GM19455 (cell line): ENCODE measurements around the gene GCDH.
A peak's percentile ranks its signal among the peaks of the same experiment; 100 is the strongest.
"Not testable (repeated sequence)": the region's sequence is repeated elsewhere in the genome, so short reads cannot be mapped to it uniquely, and the experiment has no call there.

Experiments used
- ATAC-seq: cut with Tn5 transposase; IDR thresholded peaks from one replicate; pipeline ENCODE4 v1.9.1; 2021; ENCODE audit not compliant: unreplicated experiment

GCDH gene

GRCh38 chr19:12872255-12872654 lies 18.7 kb upstream of the GCDH start:
- no peak for ATAC-seq

GRCh38 chr19:12872941-12873890 lies 17.7 kb upstream of the GCDH start:
- no peak for ATAC-seq

DNA sequence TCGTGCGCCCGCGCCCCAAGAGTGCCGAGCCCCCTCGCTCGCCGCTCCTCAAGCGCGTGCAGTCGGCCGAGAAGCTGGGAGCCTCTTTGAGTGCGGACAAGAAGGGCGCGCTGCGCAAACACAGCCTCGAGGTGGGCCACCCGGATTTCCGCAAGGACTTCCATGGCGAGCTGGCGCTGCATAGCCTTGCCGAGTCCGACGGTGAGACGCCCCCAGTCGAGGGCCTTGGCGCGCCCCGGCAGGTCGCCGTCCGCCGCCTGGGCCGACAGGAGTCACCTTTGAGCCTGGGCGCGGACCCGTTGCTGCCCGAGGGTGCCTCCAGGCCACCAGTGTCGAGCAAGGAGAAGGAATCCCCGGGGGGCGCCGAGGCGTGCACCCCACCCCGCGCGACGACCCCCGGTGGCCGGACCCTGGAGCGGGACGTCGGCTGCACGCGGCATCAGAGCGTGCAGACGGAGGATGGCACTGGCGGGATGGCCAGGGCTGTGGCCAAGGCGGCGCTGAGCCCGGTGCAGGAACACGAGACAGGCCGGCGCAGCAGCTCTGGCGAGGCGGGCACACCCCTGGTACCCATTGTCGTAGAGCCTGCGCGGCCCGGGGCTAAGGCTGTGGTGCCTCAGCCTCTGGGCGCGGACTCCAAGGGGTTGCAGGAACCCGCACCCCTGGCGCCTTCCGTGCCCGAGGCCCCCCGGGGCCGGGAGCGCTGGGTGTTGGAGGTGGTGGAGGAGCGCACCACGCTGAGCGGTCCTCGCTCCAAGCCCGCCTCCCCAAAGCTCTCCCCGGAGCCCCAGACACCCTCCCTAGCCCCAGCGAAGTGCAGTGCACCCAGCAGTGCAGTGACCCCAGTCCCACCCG lies 16.8 kb upstream of the GCDH start:
- ATAC-seq, result no peak

- no peak for ATAC-seq
These were observed 15.9 kb upstream of the GCDH start for GRCh38 chr19:12875086-12875485.

GRCh38 chr19:12880551-12881171 lies 10.3 kb upstream of the GCDH start:
- peak; percentile 27 for ATAC-seq

DNA sequence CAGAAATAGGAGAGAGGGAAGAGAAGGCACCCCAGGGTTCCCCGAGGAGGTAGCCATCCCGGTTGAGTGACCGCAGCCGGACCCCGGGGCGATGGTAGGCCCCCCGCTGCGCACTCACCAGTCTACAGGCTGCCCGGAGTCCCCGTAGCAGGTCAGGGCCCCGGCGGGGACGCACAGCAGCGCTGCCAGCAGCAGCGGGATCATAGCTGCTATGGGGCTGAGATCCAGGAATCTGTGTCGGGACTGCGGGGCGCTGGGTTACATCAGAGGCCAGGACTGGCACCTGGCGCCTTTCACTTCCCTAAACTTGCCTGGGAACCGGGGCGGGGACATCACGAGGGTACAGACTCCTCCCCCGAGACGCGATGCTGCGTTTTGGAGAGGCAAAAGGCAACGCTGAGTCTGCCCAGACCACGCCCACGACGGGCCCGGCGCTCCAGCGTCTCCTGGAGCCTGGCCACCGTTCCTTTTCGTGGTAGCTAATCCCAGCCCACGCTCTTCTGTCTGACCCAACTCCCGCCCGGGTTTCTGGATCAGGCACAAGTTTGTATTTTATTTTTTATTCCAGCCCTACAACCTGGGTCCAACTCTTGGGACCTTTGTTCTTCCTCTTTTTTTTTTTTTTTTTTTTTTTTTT lies 9.7 kb upstream of the GCDH start, which contains the start of gene DNASE2:
Gene DNASE2 (minus strand): TSS at position 278 of the 637 bp plus-strand sequence. CDS start 74 bp downstream, at position 204.
- peak; percentile 52 for ATAC-seq

GRCh38 chr19:12882589-12882988 lies 8.4 kb upstream of the GCDH start:
- no peak for ATAC-seq

- ATAC-seq, result no peak
These were observed 6.8 kb upstream of the GCDH start for GRCh38 chr19:12884202-12884601.

- no peak for ATAC-seq
These were observed 6.4 kb upstream of the GCDH start for GRCh38 chr19:12884627-12884925.

GRCh38 chr19:12884926-12885748 lies 5.8 kb upstream of the GCDH start:
- ATAC-seq, result no peak

- ATAC-seq, result no peak
These were observed 5.0 kb upstream of the GCDH start for GRCh38 chr19:12885749-12886650.

DNA sequence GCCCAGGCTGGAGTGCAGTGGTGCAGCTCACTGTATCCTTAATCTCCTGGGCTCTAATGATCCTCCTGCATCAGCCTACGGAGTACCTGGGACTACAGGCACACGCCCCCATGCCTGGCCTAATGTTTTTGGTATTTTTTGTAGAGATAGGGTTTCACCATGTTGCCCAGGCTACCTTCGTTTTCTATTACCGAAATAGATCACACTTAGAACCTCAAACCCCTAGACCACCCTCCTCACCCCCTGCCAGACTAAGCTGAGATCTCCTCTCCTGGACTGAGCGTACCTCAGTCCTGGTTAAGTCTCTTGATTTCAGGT lies 4.3 kb upstream of the GCDH start:
- ATAC-seq, result no peak

- no peak for ATAC-seq
These were observed 3.8 kb upstream of the GCDH start, which contains the start of gene KLF1 for GRCh38 chr19:12886969-12887747. Gene KLF1 (minus strand): TSS chr19:12887201. CDS start chr19:12887140, 61 bp downstream.

DNA sequence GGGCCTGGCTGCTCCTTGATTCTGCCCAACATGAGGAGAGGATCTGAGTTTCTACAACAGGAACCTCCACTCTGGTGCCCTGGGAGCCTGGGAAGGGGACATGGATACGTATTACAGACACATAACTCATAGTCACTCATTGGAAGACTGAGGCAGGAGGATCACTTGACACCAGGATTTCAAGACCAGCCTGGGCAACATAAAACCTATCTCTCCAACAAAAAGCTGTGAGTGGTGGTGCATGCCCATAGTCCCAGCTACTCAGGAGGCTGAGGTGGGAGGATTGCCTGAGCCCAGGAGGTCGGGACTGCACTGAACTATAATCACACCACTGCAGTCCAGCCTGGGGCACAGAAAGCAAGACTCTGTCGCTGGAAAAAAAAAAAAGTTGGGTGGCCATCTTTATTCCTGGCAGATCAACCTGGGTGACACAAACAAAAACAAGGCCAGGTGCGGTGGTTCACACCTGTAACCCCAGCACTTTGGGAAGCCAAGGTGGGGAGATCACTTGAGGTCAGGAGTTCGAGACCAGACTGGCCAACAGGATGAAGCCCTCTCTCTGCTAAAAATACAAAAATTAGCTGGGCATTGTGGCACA lies 2.9 kb upstream of the GCDH start:
- ATAC-seq, result no peak

- not testable (repeated sequence) for ATAC-seq
These were observed 617 bp upstream of the GCDH start for GRCh38 chr19:12890299-12890786.

- no peak for ATAC-seq
These were observed 627 bp downstream of the GCDH start for GRCh38 chr19:12891553-12892021.

- ATAC-seq, result no peak
These were observed 2.6 kb downstream of the GCDH start for GRCh38 chr19:12893582-12893981.

DNA sequence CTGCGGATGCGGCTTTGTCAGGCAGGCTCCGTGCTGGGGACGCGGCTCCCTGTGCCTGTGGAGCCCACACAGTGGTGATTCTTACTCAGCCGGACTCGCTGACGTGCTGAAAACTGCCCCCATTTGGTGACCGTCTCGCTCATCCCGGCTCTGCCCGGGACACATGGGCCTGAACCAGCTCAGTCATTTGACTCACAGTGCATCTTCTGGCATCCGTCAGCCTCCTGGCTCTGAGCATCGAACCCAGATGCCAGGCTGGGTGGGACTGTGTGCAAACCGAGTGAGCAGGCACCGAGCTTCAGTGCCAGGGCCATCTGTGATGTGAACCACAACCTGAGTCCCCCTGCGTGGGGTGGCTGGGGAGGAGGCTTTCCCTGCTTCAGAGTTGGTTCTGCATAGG lies 5.5 kb downstream of the GCDH start:
- ATAC-seq, result no peak
